Measurements from ENCODE around the gene ZSCAN9.

GRCh38 chr6:28243946-28244345 lies 18.9 kb downstream of the ZSCAN9 start:
- TF ChIP-seq CTCF (IDR thresholded peaks at IDR 0.05 in 4 of 5, conservative IDR thresholded peaks at IDR 0.05 in 1 of 5) (no peak), POLR2A (IDR thresholded peaks at IDR 0.05) (no peak)

All from gastrocnemius medialis (tissue), 4 donors.